ENCODE results near the gene KDM2A.

- TF ChIP-seq, protein P1, sequence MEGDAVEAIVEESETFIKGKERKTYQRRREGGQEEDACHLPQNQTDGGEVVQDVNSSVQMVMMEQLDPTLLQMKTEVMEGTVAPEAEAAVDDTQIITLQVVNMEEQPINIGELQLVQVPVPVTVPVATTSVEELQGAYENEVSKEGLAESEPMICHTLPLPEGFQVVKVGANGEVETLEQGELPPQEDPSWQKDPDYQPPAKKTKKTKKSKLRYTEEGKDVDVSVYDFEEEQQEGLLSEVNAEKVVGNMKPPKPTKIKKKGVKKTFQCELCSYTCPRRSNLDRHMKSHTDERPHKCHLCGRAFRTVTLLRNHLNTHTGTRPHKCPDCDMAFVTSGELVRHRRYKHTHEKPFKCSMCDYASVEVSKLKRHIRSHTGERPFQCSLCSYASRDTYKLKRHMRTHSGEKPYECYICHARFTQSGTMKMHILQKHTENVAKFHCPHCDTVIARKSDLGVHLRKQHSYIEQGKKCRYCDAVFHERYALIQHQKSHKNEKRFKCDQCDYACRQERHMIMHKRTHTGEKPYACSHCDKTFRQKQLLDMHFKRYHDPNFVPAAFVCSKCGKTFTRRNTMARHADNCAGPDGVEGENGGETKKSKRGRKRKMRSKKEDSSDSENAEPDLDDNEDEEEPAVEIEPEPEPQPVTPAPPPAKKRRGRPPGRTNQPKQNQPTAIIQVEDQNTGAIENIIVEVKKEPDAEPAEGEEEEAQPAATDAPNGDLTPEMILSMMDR (IDR thresholded peaks at IDR 0.05), result no peak
- TF ChIP-seq EZH2 (IDR thresholded peaks at IDR 0.05; ENCODE audit: borderline replicate concordance, insufficient read depth, low read depth, low read length, poor library complexity, severe bottlenecking), result no peak
These were observed 135.7 kb downstream of the KDM2A start for GRCh38 chr11:67254798-67255197.

All from B cell (primary cell).